H1 (cell line): ENCODE results near the gene CACNA1A. TPM values are rescaled to one million over a fixed set of nuclear protein-coding genes. Genes with fewer than 3 reads are reported as not detected.

Experiments used
- CTCF ChIA-PET: fragments of 300-600 bp; sonication (Branson Sonifier 250); formaldehyde crosslinking; loops from one replicate; lab custom pipeline; 2021; ENCODE audit not compliant: partially characterized antibody; lab: Charles Lee
- POLR2A ChIA-PET: fragments of 300-600 bp; sonication (Branson Sonifier 250); formaldehyde crosslinking; loops from one replicate; lab custom pipeline; 2021; ENCODE audit warnings: inconsistent platforms; ENCODE audit not compliant: partially characterized antibody; lab: Charles Lee
- DNase-seq, 2 experiments: peaks; one replicate each; pipeline versions ENCODE4 v3.0.0 to v3.0.0-alpha.2; 2010 to 2022; ENCODE audit warnings: low spot score in 2 of 2, low read depth in 1 of 2, mixed read lengths in 1 of 2
- FAIRE-seq: peaks from 2 replicates; lab custom pipeline; 2011; peaks lifted over from hg19 to GRCh38; lab: Jason Lieb, UNC
- H2AFZ ChIP-seq: 2 replicates; pipeline ENCODE4 v1.8.1; 2012; ENCODE audit warnings: low read length, inconsistent platforms
- H2AK5ac ChIP-seq: 2 replicates; pipeline ENCODE4 v1.6.1; 2013; ENCODE audit warnings: low read depth, low read length
- H2BK120ac ChIP-seq: replicated peaks from 2 replicates; pipeline ENCODE3; 2013; ENCODE audit warnings: low read depth, low read length, inconsistent platforms
- H2BK12ac ChIP-seq: 2 replicates; pipeline ENCODE4 v1.6.1; 2013; ENCODE audit warnings: low read depth, low read length
- H2BK15ac ChIP-seq: 2 replicates; pipeline ENCODE4 v1.6.1; 2013; ENCODE audit warnings: low read length
- H2BK20ac ChIP-seq: 2 replicates; pipeline ENCODE4 v1.6.1; 2013; ENCODE audit warnings: low read length
- H2BK5ac ChIP-seq: 2 replicates; pipeline ENCODE4 v1.6.1; 2013; ENCODE audit warnings: low read depth, low read length
- H3K14ac ChIP-seq: 2 replicates; pipeline ENCODE4 v1.6.1; 2013; ENCODE audit warnings: inconsistent platforms; ENCODE audit not compliant: insufficient read length
- H3K18ac ChIP-seq: 2 replicates; pipeline ENCODE4 v1.6.1; 2013; ENCODE audit warnings: low read length; ENCODE audit errors: extremely low read depth
- H3K23ac ChIP-seq: 2 replicates; pipeline ENCODE4 v1.6.1; 2013; ENCODE audit warnings: inconsistent platforms; ENCODE audit not compliant: insufficient read length
- H3K23me2 ChIP-seq: 2 replicates; pipeline ENCODE4 v1.6.1; 2013; ENCODE audit warnings: low read depth, low read length
- H3K27ac ChIP-seq: 2 replicates; pipeline ENCODE4 v1.6.1; 2011; ENCODE audit warnings: low read depth, low read length, inconsistent platforms
- H3K27me3 ChIP-seq, 4 experiments: replicated peaks in 1 of 4; 1 replicate in 1 of 4; 2 replicates in 3 of 4; pipeline versions ENCODE4 v1.6.1 to v1.8.1; 2011 to 2013; ENCODE audit warnings: low read length in 3 of 4, mild to moderate bottlenecking in 3 of 4, inconsistent platforms in 2 of 4, mixed read lengths in 2 of 4, moderate library complexity in 1 of 4; ENCODE audit not compliant: control insufficient read depth in 3 of 4, insufficient read depth in 3 of 4; ENCODE audit errors: extremely low read depth in 1 of 4
- H3K36me3 ChIP-seq, 4 experiments: 2 replicates each; pipeline versions ENCODE4 v1.6.1 to v1.8.1; 2011 to 2013; ENCODE audit warnings: mild to moderate bottlenecking in 4 of 4, low read length in 3 of 4, moderate library complexity in 2 of 4, control low read depth in 1 of 4, inconsistent platforms in 1 of 4; ENCODE audit not compliant: insufficient read depth in 4 of 4, control insufficient read depth in 2 of 4
- H3K4ac ChIP-seq: replicated peaks from 2 replicates; pipeline ENCODE3; 2013; ENCODE audit warnings: low read length, low read depth, mixed read lengths, inconsistent platforms; ENCODE audit not compliant: insufficient read length
- H3K4me1 ChIP-seq, 4 experiments: replicated peaks in 1 of 4; 1 replicate in 1 of 4; 2 replicates in 3 of 4; pipeline versions ENCODE4 v1.6.1 to v1.8.1; 2011 to 2013; ENCODE audit warnings: low read length in 3 of 4, inconsistent platforms in 2 of 4, mixed read lengths in 1 of 4; ENCODE audit not compliant: insufficient read depth in 4 of 4, control insufficient read depth in 3 of 4
- H3K4me2 ChIP-seq, 2 experiments: 2 replicates each; pipeline versions ENCODE4 v1.6.1 to v1.8.1; 2011 to 2013; ENCODE audit warnings: low read depth in 2 of 2, low read length in 2 of 2, control low read depth in 1 of 2, inconsistent platforms in 1 of 2, mild to moderate bottlenecking in 1 of 2; ENCODE audit not compliant: insufficient read depth in 1 of 2
- H3K4me3 ChIP-seq, 4 experiments: fragments of 200-600, 300-600 bp in 1 of 4; sonication (generic), shearing (Covaris generic), sonication (Bioruptor Twin) in 1 of 4; 2 replicates each; pipeline versions ENCODE4 v1.5.1 to v1.8.1; 2011 to 2016; ENCODE audit warnings: low read length in 4 of 4, low read depth in 3 of 4, control low read depth in 2 of 4, inconsistent platforms in 2 of 4, mild to moderate bottlenecking in 2 of 4, mixed read lengths in 1 of 4, moderate library complexity in 1 of 4; ENCODE audit not compliant: insufficient read depth in 2 of 4; ENCODE audit errors: extremely low read depth in 1 of 4
- H3K56ac ChIP-seq: replicated peaks from 2 replicates; pipeline ENCODE3; 2013; ENCODE audit warnings: low read depth, mild to moderate bottlenecking, mixed read lengths, low read length, inconsistent platforms; ENCODE audit not compliant: insufficient read length
- H3K79me1 ChIP-seq: 2 replicates; pipeline ENCODE4 v1.6.1; 2013; ENCODE audit warnings: low read depth, low read length, control low read depth
- H3K79me2 ChIP-seq, 2 experiments: 2 replicates each; pipeline versions ENCODE4 v1.6.1 to v1.8.1; 2012 to 2013; ENCODE audit warnings: low read length in 2 of 2, mild to moderate bottlenecking in 2 of 2, inconsistent platforms in 1 of 2; ENCODE audit not compliant: insufficient read depth in 2 of 2, control insufficient read depth in 1 of 2
- H3K9ac ChIP-seq, 4 experiments: replicated peaks in 1 of 4; 1 replicate in 1 of 4; 2 replicates in 3 of 4; pipeline versions ENCODE4 v1.6.1 to v1.8.1; 2011 to 2013; ENCODE audit warnings: low read depth in 3 of 4, low read length in 3 of 4, control low read depth in 2 of 4, mild to moderate bottlenecking in 2 of 4, moderate library complexity in 2 of 4, inconsistent platforms in 1 of 4; ENCODE audit errors: extremely low read depth in 1 of 4
- H3K9me3 ChIP-seq, 2 experiments: 2 replicates each; pipeline versions ENCODE4 v1.6.1 to v1.8.1; 2012 to 2013; ENCODE audit warnings: mild to moderate bottlenecking in 2 of 2, moderate library complexity in 2 of 2, control low read depth in 1 of 2, inconsistent platforms in 1 of 2, low read depth in 1 of 2, low read length in 1 of 2, mixed read lengths in 1 of 2; ENCODE audit not compliant: insufficient read depth in 2 of 2
- H4K20me1 ChIP-seq, 2 experiments: replicated peaks in 1 of 2; 2 replicates each; pipeline versions ENCODE3 to v1.8.1; 2011 to 2013; ENCODE audit warnings: inconsistent platforms in 2 of 2, low read length in 2 of 2, mild to moderate bottlenecking in 1 of 2; ENCODE audit not compliant: insufficient read depth in 2 of 2, control insufficient read depth in 1 of 2
- H4K5ac ChIP-seq: 2 replicates; pipeline ENCODE4 v1.6.1; 2013; ENCODE audit warnings: low read length, low read depth, mixed read lengths, inconsistent platforms; ENCODE audit not compliant: insufficient read length
- H4K8ac ChIP-seq: 2 replicates; pipeline ENCODE4 v1.8.0; 2013; ENCODE audit warnings: mild to moderate bottlenecking, moderate library complexity, low read length, inconsistent platforms; ENCODE audit not compliant: insufficient read depth; ENCODE audit errors: extremely low read depth
- H4K91ac ChIP-seq: replicated peaks from 2 replicates; pipeline ENCODE3; 2013; ENCODE audit warnings: low read length, mixed read lengths, inconsistent platforms; ENCODE audit not compliant: insufficient read length
- ATF3 ChIP-seq: IDR thresholded peaks from 2 replicates; pipeline ENCODE4 v1.6.1; 2011; ENCODE audit warnings: low read depth, mild to moderate bottlenecking, low read length; ENCODE audit not compliant: insufficient read depth
- BCL11A ChIP-seq, 2 experiments: IDR thresholded peaks; one replicate each; pipeline ENCODE4 v1.6.1; 2011; ENCODE audit warnings: low read depth in 2 of 2, low read length in 2 of 2, mild to moderate bottlenecking in 2 of 2
- CEBPB ChIP-seq: IDR thresholded peaks from 2 replicates; pipeline ENCODE4 v1.6.1; 2012; ENCODE audit warnings: low read depth, low read length
- EGR1 ChIP-seq: IDR thresholded peaks from 2 replicates; pipeline ENCODE4 v1.6.1; 2011; ENCODE audit warnings: low read depth, low read length, borderline replicate concordance
- HDAC6 ChIP-seq: IDR thresholded peaks from one replicate; pipeline ENCODE4 v1.7.1; 2012; ENCODE audit warnings: low read depth, mild to moderate bottlenecking, inconsistent platforms, low read length, moderate library complexity
- KDM1A ChIP-seq: fragments of 200-600, 300-600 bp; sonication (generic); IDR thresholded peaks from 2 replicates; pipeline ENCODE4 v1.7.1; 2016; ENCODE audit warnings: mild to moderate bottlenecking, low read length, borderline replicate concordance
- KDM4A ChIP-seq: IDR thresholded peaks from one replicate; pipeline ENCODE4 v1.7.1; 2012; ENCODE audit warnings: low read depth, mild to moderate bottlenecking, moderate library complexity, low read length, inconsistent platforms; ENCODE audit not compliant: severe bottlenecking
- SP2 ChIP-seq: IDR thresholded peaks from 2 replicates; pipeline ENCODE4 v1.6.1; 2012; ENCODE audit warnings: mild to moderate bottlenecking, low read length, inconsistent platforms
- TAF7 ChIP-seq: optimal IDR thresholded peaks from 2 replicates; pipeline ENCODE3; 2011; ENCODE audit warnings: low read depth, mild to moderate bottlenecking, inconsistent platforms, low read length, moderate library complexity, borderline replicate concordance
- TBP ChIP-seq: IDR thresholded peaks from 2 replicates; pipeline ENCODE4 v1.6.1; 2011; ENCODE audit warnings: low read depth, low read length, improper control_type of control experiment
- WGBS, 2 experiments: shearing (Covaris generic) in 1 of 2; methylation state at CpG; one replicate each; pipeline versions ENCODE4 v1.1.6 to v1.1.7; 2013 to 2015; ENCODE audit warnings: low lambda C conversion rate in 2 of 2, mixed read lengths in 2 of 2, inconsistent platforms in 1 of 2, low coverage in 1 of 2, missing lambda C conversion rate in 1 of 2; ENCODE audit not compliant: insufficient replicate concordance in 2 of 2, insufficient coverage in 1 of 2, insufficient read length in 1 of 2; ENCODE audit errors: extremely low coverage in 1 of 2, missing lambda C conversion rate in 1 of 2; 5-methylcytosine and 5-hydroxymethylcytosine counted together
- polyA plus RNA-seq, 7 experiments: library from polyadenylated mRNA; depleted of rRNA in 3 of 7; stranded (reverse) in 5 of 7; unstranded in 2 of 7; fragments of >200 nt in 5 of 7; fragments of 200-250 nt in 2 of 7; gene quantifications; 1 replicate in 5 of 7; 2 replicates in 1 of 7; 4 replicates in 1 of 7; pipeline versions ENCODE4 v1.2.1 to v1.2.3, GENCODE V29; 2011 to 2013; ENCODE audit warnings: missing spikeins in 2 of 7, mixed read lengths in 2 of 7
- total RNA-seq: library from RNA; stranded (reverse); fragmentation: NEBNext Ultra II Directional; extraction: Animal tissue kit (Norgen Biotek cat#: 25700); gene quantifications from 2 replicates; pipeline ENCODE4 v1.2.1, GENCODE V29; 2021

CACNA1A gene
- total and polyA plus RNA-seq, 2 of the 8 experiments (the other 6 are each of a cell fraction or from before 2014, with no cell fraction given) = 10.7 to 25.3 TPM

- POLR2A ChIA-PET = interaction anchor here (0.6 to 1.4 kb wide), 3 partner anchors 10 to 158 kb away, joined by 3 to 4 read pairs (median 4); no protein-coding TSS in a partner anchor
- no peak overlapping the region for H3K4ac ChIP-seq
- no peak overlapping the region for H3K9ac ChIP-seq
- no peak for TF ChIP-seq TAF7
- TF ChIP-seq SP2 = no peak
- TF ChIP-seq TBP = no peak
- TF ChIP-seq KDM1A = no peak
- TF ChIP-seq ATF3 = no peak
- no peak for TF ChIP-seq CEBPB
- no peak for TF ChIP-seq BCL11A (IDR thresholded peaks at IDR 0.05; ENCODE audit: low read depth in 2 of 2, low read length in 2 of 2)
- TF ChIP-seq EGR1 = no peak
- no peak for TF ChIP-seq HDAC6
- no peak for TF ChIP-seq KDM4A
- no peaks in the 10 kb centered on the region for H3K79me1 ChIP-seq
- no peak overlapping the region for H3K14ac ChIP-seq
- 83% methylated on average over 7 of the region's 7 CpGs; no CpG with 5 or more reads in 1 of the 2 experiments for WGBS, 2 experiments
- DNase-seq (no peak), FAIRE-seq (no peak)
- no peaks in the 10 kb centered on the region for H4K20me1 ChIP-seq
- no peak overlapping the region for H2AK5ac ChIP-seq
- CTCF ChIA-PET = interaction anchor here (0.6 to 4.0 kb wide), 2 partner anchors 23 to 393 kb away, joined by 5 to 22 read pairs; no protein-coding TSS in a partner anchor
- no peak overlapping the region for H3K18ac ChIP-seq
- H3K9me3 ChIP-seq = no peaks in the 10 kb centered on the region
- H2BK20ac ChIP-seq = no peak overlapping the region
- no peak overlapping the region for H3K4me3 ChIP-seq
- no peaks in the 10 kb centered on the region; the same call in 1 of the 2 replicates for H3K23me2 ChIP-seq
- H2BK15ac ChIP-seq = no peak overlapping the region
- H3K56ac ChIP-seq = no peak overlapping the region
- H2BK120ac ChIP-seq = no peak overlapping the region
- H3K36me3 ChIP-seq = peaks cover 0 to 5% (median 2%) of the 10 kb centered on the region in 4 experiments; a peak in 2 of 8 replicates
- no peaks in the 10 kb centered on the region for H3K4me1 ChIP-seq
- H3K79me2 ChIP-seq = no peaks in the 10 kb centered on the region
- no peak overlapping the region for H2AFZ ChIP-seq
- H2BK5ac ChIP-seq = no peak overlapping the region
- no peak overlapping the region; the same call in 1 of the 2 replicates for H4K8ac ChIP-seq
- H3K27me3 ChIP-seq = no peaks in the 10 kb centered on the region
- H3K23ac ChIP-seq = no peak overlapping the region
- H4K5ac ChIP-seq = no peak overlapping the region
- H3K4me2 ChIP-seq = no peak overlapping the region
- no peak overlapping the region for H4K91ac ChIP-seq
- no peak overlapping the region for H3K27ac ChIP-seq
- H2BK12ac ChIP-seq = no peak overlapping the region
These were observed 205.8 kb downstream of the CACNA1A start for GRCh38 chr19:13300421-13301030.
